T-helper 22 cell (primary cell): ENCODE results near the gene ADAM12.
"Not testable (repeated sequence)": the region's sequence is repeated elsewhere in the genome, so short reads cannot be mapped to it uniquely, and the experiment has no call there.

Source experiments
- DNase-seq: peaks from one replicate; pipeline ENCODE4 v3.0.0-alpha.2; 2020; ENCODE audit warnings: low read depth

The ADAM12 gene

DNA sequence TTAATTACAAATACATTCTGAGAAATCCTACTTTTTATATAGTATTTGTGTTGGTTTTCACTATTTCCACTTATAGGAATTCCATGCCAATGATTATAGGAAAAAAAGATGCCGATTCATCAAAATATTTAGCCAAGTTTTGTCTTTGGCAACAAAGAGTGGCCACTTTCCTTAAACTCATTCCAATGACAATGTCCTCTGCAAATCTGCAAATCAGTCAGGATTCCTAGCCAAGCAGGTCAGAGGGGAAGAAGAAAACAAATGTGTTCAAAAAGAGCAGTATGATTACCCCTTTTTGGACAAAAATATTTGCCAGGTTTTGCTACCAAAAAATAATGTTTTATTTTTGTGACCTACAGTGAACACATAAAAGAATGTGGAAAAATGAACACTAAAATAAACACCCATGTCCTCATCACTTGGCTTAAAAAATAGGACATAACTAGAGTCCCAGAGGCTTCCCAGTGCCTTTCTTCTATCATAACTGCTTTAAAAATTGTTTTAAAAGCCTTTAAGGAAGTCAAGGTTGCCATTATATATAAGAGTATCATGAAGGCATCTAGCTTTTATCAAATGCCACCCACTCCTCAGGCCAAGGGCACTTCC lies 125.9 kb downstream of the ADAM12 start:
- no peak for DNase-seq

GRCh38 chr10:126259760-126260479 lies 128.4 kb downstream of the ADAM12 start:
- no peak for DNase-seq

DNA sequence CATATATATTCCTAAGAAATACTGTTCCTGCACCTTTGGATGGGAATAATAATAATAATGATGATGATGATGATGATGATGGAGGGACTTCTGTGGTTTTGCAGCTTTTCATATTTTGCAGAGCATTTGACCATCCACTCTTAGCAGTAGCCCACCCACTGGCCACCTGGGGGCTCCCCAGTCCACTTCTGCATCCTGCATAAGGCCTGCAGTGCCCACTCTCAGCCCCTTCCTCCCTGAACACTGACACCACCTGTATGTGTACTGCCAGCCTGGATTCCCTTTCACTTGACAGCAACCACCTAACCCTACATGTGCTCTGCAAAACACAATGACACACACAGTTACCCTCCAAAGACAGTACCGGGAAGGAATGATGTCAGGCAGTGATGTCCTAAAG lies 131.4 kb downstream of the ADAM12 start:
- no peak for DNase-seq

- no peak for DNase-seq
These were observed 133.0 kb downstream of the ADAM12 start for GRCh38 chr10:126255313-126255712.

DNA sequence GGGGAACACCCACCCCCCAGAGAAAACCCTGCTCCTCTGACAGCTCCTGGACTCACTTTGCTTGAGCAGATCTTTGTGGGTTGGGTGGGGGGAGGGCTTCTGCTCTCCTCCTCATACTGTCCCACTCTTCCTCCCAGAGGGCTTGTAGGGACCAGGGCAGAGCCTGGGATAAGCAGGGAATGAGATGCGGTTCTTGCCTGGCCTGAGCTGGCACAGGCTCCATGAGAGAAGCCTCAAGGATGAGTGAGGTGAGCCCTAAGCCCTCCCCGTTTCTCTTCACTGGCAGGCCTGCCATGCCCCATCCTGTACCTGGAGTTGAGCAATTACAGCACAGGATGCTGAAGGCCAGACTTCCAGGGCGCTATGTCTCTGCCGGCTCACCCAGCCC lies 134.7 kb downstream of the ADAM12 start:
- DNase-seq = no peak

DNA sequence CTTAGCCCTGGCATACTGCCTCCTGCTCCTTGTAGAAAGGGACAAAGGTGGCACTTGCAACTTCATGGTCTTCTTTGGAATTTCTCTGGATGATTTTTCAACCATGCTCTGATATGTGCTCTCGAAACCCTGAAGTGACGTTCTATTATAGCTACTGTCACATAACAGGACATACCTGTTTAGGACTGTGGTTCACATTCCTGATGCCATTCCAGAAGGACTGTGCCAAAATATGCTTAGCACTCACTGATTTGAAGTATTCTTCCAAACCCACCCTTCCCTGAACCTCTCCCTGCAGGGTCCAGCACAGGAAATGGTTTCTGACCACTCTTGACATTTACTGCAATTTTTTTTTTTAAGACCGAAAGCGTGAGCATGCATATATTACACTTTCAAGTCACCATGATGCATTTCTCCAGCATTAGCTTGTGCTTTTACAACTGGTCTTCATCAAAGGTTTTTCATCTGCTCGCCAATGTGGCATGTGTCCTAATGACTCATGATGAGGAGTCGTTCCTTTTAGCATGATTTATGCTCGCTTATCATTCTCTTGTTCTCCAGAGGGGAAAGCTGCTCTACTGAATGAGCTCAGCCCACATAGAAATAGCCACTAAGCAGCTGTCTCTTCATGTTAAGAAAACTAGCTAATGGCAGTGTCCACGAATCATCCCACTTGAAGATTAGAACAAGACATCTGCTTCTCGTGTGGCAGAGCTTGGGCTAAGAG lies 135.2 kb downstream of the ADAM12 start:
- DNase-seq = no peak

- no peak for DNase-seq
These were observed 136.4 kb downstream of the ADAM12 start for GRCh38 chr10:126251778-126252407.

DNA sequence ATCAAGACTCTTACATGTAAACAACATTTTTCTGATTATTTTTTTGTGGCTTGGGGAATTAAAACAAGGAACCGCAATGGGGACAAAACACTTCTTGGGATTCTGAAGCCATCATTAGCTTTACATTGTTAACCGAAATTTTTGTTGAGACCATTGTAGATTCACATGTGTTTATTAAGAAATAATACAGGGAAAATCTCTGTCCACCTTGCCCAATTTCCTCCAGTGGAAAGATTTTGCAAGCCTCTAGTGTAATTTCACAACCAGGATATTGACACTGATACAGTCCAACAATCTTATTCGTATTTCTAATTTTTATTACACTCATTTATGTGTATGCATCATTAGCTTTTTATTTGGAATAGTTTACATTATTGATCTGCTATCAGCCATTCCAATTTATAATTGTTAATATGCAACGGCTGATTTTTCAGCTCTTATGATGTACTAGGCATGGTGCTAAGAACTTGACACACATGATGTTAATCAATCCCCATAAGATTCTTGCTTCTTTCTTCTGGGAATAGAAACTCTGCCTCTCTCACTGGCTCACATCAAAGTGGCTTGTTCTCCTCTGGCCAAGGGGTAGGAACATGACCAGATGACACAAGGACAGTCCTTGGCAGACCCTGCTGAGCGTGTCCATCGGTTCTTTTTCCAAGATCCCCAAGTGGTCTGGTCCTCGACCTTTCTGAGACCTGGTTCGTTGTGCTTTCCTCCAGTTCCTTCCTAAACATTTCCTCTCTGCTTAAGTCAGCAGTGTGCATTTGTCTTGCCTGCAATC lies 137.6 kb downstream of the ADAM12 start:
- no peak for DNase-seq

GRCh38 chr10:126250045-126250444 lies 138.2 kb downstream of the ADAM12 start:
- no peak for DNase-seq

- DNase-seq = no peak
These were observed 140.8 kb downstream of the ADAM12 start for GRCh38 chr10:126247446-126247975.

GRCh38 chr10:126246396-126246795 lies 141.9 kb downstream of the ADAM12 start:
- DNase-seq = not testable (repeated sequence)

DNA sequence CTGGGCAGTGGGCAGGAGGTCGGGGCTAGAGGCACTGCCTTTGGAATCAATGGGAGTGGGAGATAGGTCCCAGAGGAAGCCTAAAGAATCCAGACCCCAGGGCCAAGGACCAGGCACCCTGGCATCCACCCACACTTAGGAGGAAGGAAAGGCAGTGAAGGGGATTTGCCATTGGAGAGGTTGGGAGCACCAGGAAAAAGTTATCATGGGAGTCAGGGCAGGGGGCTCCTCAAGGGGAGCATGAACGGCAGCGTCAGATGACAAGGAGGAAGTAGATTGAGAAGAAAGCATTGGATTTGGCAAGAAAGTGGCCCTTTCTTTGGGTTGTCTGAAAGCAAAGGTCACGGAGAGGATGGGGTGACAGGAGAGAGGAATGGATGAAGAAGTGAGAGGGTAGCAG lies 142.8 kb downstream of the ADAM12 start:
- no peak for DNase-seq

DNA sequence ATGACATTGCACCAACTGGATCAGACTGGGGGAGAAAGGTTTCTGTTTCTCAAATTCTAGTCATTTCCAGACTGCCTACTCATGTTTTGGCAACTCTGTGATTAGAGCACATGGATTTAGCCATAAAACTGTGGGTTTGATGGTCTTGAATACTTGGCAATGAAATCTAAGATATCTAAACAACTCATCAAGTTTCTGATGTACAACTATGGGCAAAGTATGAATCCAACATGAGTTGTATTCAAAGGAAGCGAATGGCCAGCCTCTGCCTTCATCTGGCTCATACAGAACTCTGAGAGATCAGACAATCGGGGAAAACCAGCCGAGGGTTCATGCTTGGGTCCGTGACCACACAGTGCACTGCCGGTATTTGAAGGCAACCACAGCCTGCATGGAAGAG lies 144.3 kb downstream of the ADAM12 start:
- DNase-seq = no peak

- no peak for DNase-seq
These were observed 145.0 kb downstream of the ADAM12 start for GRCh38 chr10:126243306-126243705.

- DNase-seq = no peak
These were observed 145.6 kb downstream of the ADAM12 start for GRCh38 chr10:126242397-126243260.

DNA sequence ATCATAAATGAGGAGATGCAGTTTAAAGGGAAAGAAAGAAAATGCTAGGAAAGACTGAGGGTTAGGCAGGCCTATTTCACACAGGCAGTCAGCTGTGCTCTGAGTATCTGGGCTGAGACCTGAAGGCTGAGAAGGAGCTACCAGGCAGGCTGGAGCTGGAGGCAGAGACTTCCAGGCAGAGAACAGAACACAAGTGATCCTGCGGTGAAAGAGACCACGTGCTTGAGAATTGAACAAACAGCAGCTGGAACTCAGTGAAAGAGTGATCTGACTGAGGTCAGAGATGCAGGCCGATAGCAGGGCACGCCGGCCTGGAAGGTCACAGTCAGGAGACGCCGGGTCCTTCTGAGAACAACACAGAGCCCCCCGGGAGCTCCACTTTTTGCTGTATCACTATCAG lies 147.8 kb downstream of the ADAM12 start:
- DNase-seq = no peak

GRCh38 chr10:126239844-126240243 lies 148.4 kb downstream of the ADAM12 start:
- no peak for DNase-seq

GRCh38 chr10:126235979-126236851 lies 152.1 kb downstream of the ADAM12 start:
- no peak for DNase-seq

GRCh38 chr10:126235091-126235978 lies 152.9 kb downstream of the ADAM12 start:
- no peak for DNase-seq
